DOHH2 (cell line): ENCODE data around the gene VPS37B.

ENCODE experiments used
- CTCF ChIP-seq: fragments of 200-600 bp; sonication (generic); IDR thresholded peaks from one replicate; pipeline ENCODE4 v1.5.1; 2014; ENCODE audit warnings: antibody characterized with exemption, mild to moderate bottlenecking, low read depth, low read length; ENCODE audit not compliant: poor library complexity, severe bottlenecking
- EZH2phosphoT487 ChIP-seq: fragments of 200-600 bp; sonication (generic); IDR thresholded peaks from 2 replicates; pipeline ENCODE4 v1.6.1; 2017; ENCODE audit warnings: borderline replicate concordance, mild to moderate bottlenecking, antibody characterized with exemption, low read length, moderate library complexity, mixed read lengths

GRCh38 chr12:122853582-122854245, 42.2 kb downstream of the VPS37B start:
- TF ChIP-seq CTCF = no peak
- no peak for TF ChIP-seq EZH2phosphoT487
